Measurements from ENCODE around the gene GNG13. TPM values are rescaled to one million over a fixed set of nuclear protein-coding genes. Genes with fewer than 3 reads are reported as not detected.

Gene GNG13
- total RNA-seq, 3 donors from 2014 or later: not detected

GRCh38 chr16:804193-805048 lies 3.9 kb upstream of the GNG13 start:
- intact Hi-C loops (cut with DNase I; ENCODE audit: low total_unique reads): no loop called here
- peaks cover 4 to 40% of the 10 kb centered on the region in 2 donors for H3K27me3 ChIP-seq
- H3K4me1 ChIP-seq: peaks cover 0 to 4% of the 10 kb centered on the region in 2 donors
- H3K4me3 ChIP-seq: no peak overlapping the region
- no peaks in the 10 kb centered on the region for H3K9me3 ChIP-seq
- H3K36me3 ChIP-seq: no peaks in the 10 kb centered on the region
- no peak overlapping the region for H3K27ac ChIP-seq
- DNase-seq (ENCODE audit: low spot score in 2 of 2): no peak
- TF ChIP-seq POLR2A (IDR thresholded peaks at IDR 0.05) (no peak), POLR2AphosphoS5 (IDR thresholded peaks at IDR 0.05) (no peak), CTCF (IDR thresholded peaks at IDR 0.05) (no peak)

GRCh38 chr16:803754-804080 lies 3.2 kb upstream of the GNG13 start:
- no peak for DNase-seq (ENCODE audit: low spot score in 2 of 2)
- H3K9me3 ChIP-seq: no peaks in the 10 kb centered on the region
- H3K27ac ChIP-seq: no peak overlapping the region
- H3K27me3 ChIP-seq: peaks cover 4 to 47% of the 10 kb centered on the region in 2 donors
- no peaks in the 10 kb centered on the region for H3K36me3 ChIP-seq
- H3K4me3 ChIP-seq: no peak overlapping the region
- TF ChIP-seq POLR2A (IDR thresholded peaks at IDR 0.05) (no peak), CTCF (IDR thresholded peaks at IDR 0.05) (no peak), POLR2AphosphoS5 (IDR thresholded peaks at IDR 0.05) (no peak)
- intact Hi-C loops (cut with DNase I; ENCODE audit: low total_unique reads): no loop called here
- peaks cover 0 to 4% of the 10 kb centered on the region in 2 donors for H3K4me1 ChIP-seq

GRCh38 chr16:802914-803753 lies 2.6 kb upstream of the GNG13 start:
- Histone ChIP-seq H3K9me3 (no peaks in the 10 kb centered on the region), H3K27ac (no peak overlapping the region), H3K4me3 (no peak overlapping the region), H3K4me1 (peaks cover 0 to 4% of the 10 kb centered on the region in 2 donors), H3K27me3 (peaks cover 4 to 51% of the 10 kb centered on the region in 2 donors), H3K36me3 (no peaks in the 10 kb centered on the region)
- TF ChIP-seq CTCF (IDR thresholded peaks at IDR 0.05): no peak
- no peak for TF ChIP-seq POLR2A (IDR thresholded peaks at IDR 0.05)
- no peak for TF ChIP-seq POLR2AphosphoS5 (IDR thresholded peaks at IDR 0.05)
- no peak for DNase-seq (ENCODE audit: low spot score in 2 of 2)
- intact Hi-C loops (cut with DNase I; ENCODE audit: low total_unique reads): no loop called here

GRCh38 chr16:802461-802860 lies 1.9 kb upstream of the GNG13 start:
- Histone ChIP-seq H3K27me3 (peaks cover 4 to 54% of the 10 kb centered on the region in 2 donors), H3K27ac (no peak overlapping the region), H3K4me1 (peaks cover 0 to 4% of the 10 kb centered on the region in 2 donors), H3K4me3 (no peak overlapping the region), H3K9me3 (no peaks in the 10 kb centered on the region), H3K36me3 (no peaks in the 10 kb centered on the region)
- no peak for DNase-seq (ENCODE audit: low spot score in 2 of 2)
- TF ChIP-seq POLR2A (IDR thresholded peaks at IDR 0.05) (no peak), CTCF (IDR thresholded peaks at IDR 0.05) (no peak), POLR2AphosphoS5 (IDR thresholded peaks at IDR 0.05) (no peak)
- intact Hi-C loops (cut with DNase I; ENCODE audit: low total_unique reads): no loop called here
